ENCODE data around the gene SLCO3A1.
"Not testable (repeated sequence)": the region's sequence is repeated elsewhere in the genome, so short reads cannot be mapped to it uniquely, and the experiment has no call there.

Gene SLCO3A1

GRCh38 chr15:92163641-92164040, 310.1 kb downstream of the SLCO3A1 start:
- peak in 1 of 10 donors; percentile 67 for DNase-seq
- intact Hi-C loops (cut with DNase I), result no loop called here

- peak in 1 of 10 donors; percentile 4 for DNase-seq
- intact Hi-C loops (cut with DNase I), result no loop called here
These were observed 311.0 kb downstream of the SLCO3A1 start for GRCh38 chr15:92164327-92165000.

- DNase-seq, result peak in 1 of 10 donors; percentile 26
- intact Hi-C loops (cut with DNase I), result no loop called here
These were observed 311.5 kb downstream of the SLCO3A1 start for GRCh38 chr15:92165001-92165346.

- intact Hi-C loops (cut with DNase I), result no loop called here
- DNase-seq, result peak in 1 of 10 donors; percentile 67
These were observed 312.5 kb downstream of the SLCO3A1 start for GRCh38 chr15:92166029-92166428.

GRCh38 chr15:92166751-92167405, 313.4 kb downstream of the SLCO3A1 start:
- peak in 1 of 10 donors; percentile 82 for DNase-seq
- intact Hi-C loops (cut with DNase I), result no loop called here

- peak in 3 of 10 donors; percentile 53 to 82 (median 75) for DNase-seq
- intact Hi-C loops (cut with DNase I), result no loop called here
These were observed 313.9 kb downstream of the SLCO3A1 start for GRCh38 chr15:92167451-92167850.

GRCh38 chr15:92168066-92168683, 314.7 kb downstream of the SLCO3A1 start:
- intact Hi-C loops (cut with DNase I), result no loop called here
- DNase-seq, result peak in 1 of 10 donors; percentile 12

GRCh38 chr15:92170897-92171296, 317.4 kb downstream of the SLCO3A1 start:
- intact Hi-C loops (cut with DNase I), result no loop called here
- no peak for DNase-seq

GRCh38 chr15:92178911-92179310, 325.4 kb downstream of the SLCO3A1 start:
- DNase-seq, result no peak
- intact Hi-C loops (cut with DNase I), result no loop called here

- no peak for DNase-seq
These were observed 330.6 kb downstream of the SLCO3A1 start for GRCh38 chr15:92184142-92184541.

GRCh38 chr15:92184679-92185230, 331.2 kb downstream of the SLCO3A1 start:
- intact Hi-C loops (cut with DNase I), result no loop called here
- DNase-seq, result no peak

More at GRCh38 chr15:92184142-92184541, 330.6 kb downstream of the SLCO3A1 start:
- intact Hi-C loops (cut with DNase I), result no loop called here

GRCh38 chr15:92187975-92188374, 334.5 kb downstream of the SLCO3A1 start:
- DNase-seq, result no peak
- intact Hi-C loops (cut with DNase I), result no loop called here

GRCh38 chr15:92189166-92189565, 335.7 kb downstream of the SLCO3A1 start:
- no peak for DNase-seq
- intact Hi-C loops (cut with DNase I), result no loop called here

- intact Hi-C loops (cut with DNase I), result no loop called here
- no peak for DNase-seq
These were observed 341.7 kb downstream of the SLCO3A1 start for GRCh38 chr15:92195241-92195640.

- DNase-seq, result no peak
- intact Hi-C loops (cut with DNase I), result no loop called here
These were observed 342.8 kb downstream of the SLCO3A1 start for GRCh38 chr15:92196342-92196741.

- intact Hi-C loops (cut with DNase I), result no loop called here
- no peak for DNase-seq
These were observed 344.2 kb downstream of the SLCO3A1 start for GRCh38 chr15:92197746-92198145.

GRCh38 chr15:92200891-92201290, 347.4 kb downstream of the SLCO3A1 start:
- DNase-seq, result no peak
- intact Hi-C loops (cut with DNase I), result no loop called here

GRCh38 chr15:92205255-92205739, 351.8 kb downstream of the SLCO3A1 start:
- DNase-seq, result peak in 4 of 10 donors; percentile 5 to 30 (median 16)
- intact Hi-C loops (cut with DNase I), result loop anchor here (5.0 kb wide), 1 partner anchor 108 kb away; no protein-coding TSS in a partner anchor

GRCh38 chr15:92207601-92208000, 354.1 kb downstream of the SLCO3A1 start:
- intact Hi-C loops (cut with DNase I), result loop anchor here (5.0 kb wide), 1 partner anchor 110 kb away; no protein-coding TSS in a partner anchor
- not testable (repeated sequence) for DNase-seq
